Measurements from ENCODE around the gene PDIK1L.

GRCh38 chr1:26132834-26133167 lies 21.2 kb downstream of the PDIK1L start:
- no peak for TF ChIP-seq CTCF (IDR thresholded peaks at IDR 0.05; ENCODE audit: low read depth, low read length)
- TF ChIP-seq POLR2A (IDR thresholded peaks at IDR 0.05; ENCODE audit: extremely low read depth, insufficient read length) = no peak
- TF ChIP-seq, protein P1, sequence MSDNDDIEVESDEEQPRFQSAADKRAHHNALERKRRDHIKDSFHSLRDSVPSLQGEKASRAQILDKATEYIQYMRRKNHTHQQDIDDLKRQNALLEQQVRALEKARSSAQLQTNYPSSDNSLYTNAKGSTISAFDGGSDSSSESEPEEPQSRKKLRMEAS (IDR thresholded peaks at IDR 0.05; ENCODE audit: low read depth, low read length) = no peak
- TF ChIP-seq MYC (IDR thresholded peaks at IDR 0.05; ENCODE audit: low read depth, low read length) = no peak

All from NB4 (cell line).